MM.1S (cell line): Measurements from ENCODE around the gene SEC63.

Experiments
- CTCF ChIP-seq: fragments of 300-600 bp; sonication (generic); IDR thresholded peaks from 2 replicates; pipeline ENCODE4 v1.5.1; 2016; ENCODE audit warnings: antibody characterized with exemption, low read length, mixed read lengths
- EZH2phosphoT487 ChIP-seq: fragments of 300-600 bp; sonication (generic); IDR thresholded peaks from 2 replicates; pipeline ENCODE4 v1.6.1; 2018; ENCODE audit warnings: antibody characterized with exemption, low read length

GRCh38 chr6:107982486-107982885 lies 24.5 kb upstream of the SEC63 start:
- TF ChIP-seq EZH2phosphoT487 (no peak), CTCF (no peak)
